ENCODE data around the gene BATF.

The BATF gene

DNA sequence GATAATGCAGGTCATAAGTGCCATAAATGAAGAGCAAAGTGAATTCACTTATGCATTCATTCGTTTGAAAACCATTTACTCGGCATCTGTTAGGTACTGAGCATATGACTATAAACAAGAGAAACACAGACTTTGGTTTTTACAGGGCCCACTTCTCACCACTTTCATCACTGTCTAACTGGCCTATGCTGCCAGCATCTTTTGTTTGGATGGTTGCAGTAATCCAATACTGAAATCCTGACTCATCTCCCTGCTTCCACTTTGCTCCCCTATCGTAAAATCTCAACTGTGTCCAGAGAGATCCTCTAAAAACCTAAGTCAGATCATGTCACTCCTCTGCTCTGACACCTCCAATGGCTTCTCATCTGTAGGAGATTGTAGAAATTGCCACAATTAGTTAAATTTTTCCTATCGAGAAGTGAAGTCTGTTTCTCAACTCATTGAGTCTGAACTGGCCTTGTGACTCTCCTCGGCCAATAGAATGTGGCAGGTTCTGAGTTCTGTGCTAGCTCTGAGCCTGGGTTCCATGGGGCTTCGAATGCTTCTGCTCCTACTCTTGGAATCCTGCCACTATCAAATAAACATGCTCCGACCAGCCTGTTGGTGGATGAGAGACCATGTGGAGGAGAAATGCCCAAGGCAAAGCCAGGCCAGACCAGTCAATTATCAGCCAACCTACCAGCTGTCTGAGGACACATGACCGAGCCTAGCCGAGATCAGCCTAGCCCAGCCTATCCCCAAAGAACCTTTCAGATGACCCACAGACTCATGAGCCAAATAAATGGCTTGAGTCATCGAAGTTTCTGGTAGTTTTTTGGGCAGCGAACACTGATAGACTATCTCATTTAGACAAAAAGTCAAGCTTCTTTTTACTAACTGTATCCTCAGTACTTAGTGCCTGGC lies 2.2 kb upstream of the BATF start:
- Histone ChIP-seq H3F3A (ENCODE audit: low read depth) (peaks cover 5% of the 10 kb centered on the region; the same call in 1 of the 2 replicates), H3K4me1 (ENCODE audit: insufficient read depth, low read length, poor library complexity, severe bottlenecking) (peaks cover 57% of the 10 kb centered on the region), H3K27me3 (ENCODE audit: insufficient read depth, low read length, poor library complexity, severe bottlenecking) (no peaks in the 10 kb centered on the region), H3K9ac (ENCODE audit: low read depth, low read length, poor library complexity, severe bottlenecking) (no peak overlapping the region), H3K4me3 (ENCODE audit: low read length, poor library complexity, severe bottlenecking) (no peak overlapping the region), H3K36me3 (ENCODE audit: insufficient read depth, low read length) (no peaks in the 10 kb centered on the region), H3K9me3 (ENCODE audit: insufficient read depth, low read depth, low read length) (no peaks in the 10 kb centered on the region), H3K79me2 (ENCODE audit: insufficient read depth, low read length) (peaks cover 28% of the 10 kb centered on the region), H2AFZ (ENCODE audit: low read length) (0 out of 2 replicates have a peak overlapping the region, but pooled peaks have one; percentile 21), H3K9me2 (replicated peaks; ENCODE audit: low read depth, low read length) (no peaks in the 10 kb centered on the region), H3K4me2 (ENCODE audit: low read depth, low read length, poor library complexity, severe bottlenecking) (no peak overlapping the region), H4K20me1 (ENCODE audit: insufficient read depth, low read length, poor library complexity, severe bottlenecking) (no peaks in the 10 kb centered on the region)
- no peak for TF ChIP-seq EZH2phosphoT487 (IDR thresholded peaks at IDR 0.05; ENCODE audit: borderline replicate concordance)
- TF ChIP-seq, protein P1, sequence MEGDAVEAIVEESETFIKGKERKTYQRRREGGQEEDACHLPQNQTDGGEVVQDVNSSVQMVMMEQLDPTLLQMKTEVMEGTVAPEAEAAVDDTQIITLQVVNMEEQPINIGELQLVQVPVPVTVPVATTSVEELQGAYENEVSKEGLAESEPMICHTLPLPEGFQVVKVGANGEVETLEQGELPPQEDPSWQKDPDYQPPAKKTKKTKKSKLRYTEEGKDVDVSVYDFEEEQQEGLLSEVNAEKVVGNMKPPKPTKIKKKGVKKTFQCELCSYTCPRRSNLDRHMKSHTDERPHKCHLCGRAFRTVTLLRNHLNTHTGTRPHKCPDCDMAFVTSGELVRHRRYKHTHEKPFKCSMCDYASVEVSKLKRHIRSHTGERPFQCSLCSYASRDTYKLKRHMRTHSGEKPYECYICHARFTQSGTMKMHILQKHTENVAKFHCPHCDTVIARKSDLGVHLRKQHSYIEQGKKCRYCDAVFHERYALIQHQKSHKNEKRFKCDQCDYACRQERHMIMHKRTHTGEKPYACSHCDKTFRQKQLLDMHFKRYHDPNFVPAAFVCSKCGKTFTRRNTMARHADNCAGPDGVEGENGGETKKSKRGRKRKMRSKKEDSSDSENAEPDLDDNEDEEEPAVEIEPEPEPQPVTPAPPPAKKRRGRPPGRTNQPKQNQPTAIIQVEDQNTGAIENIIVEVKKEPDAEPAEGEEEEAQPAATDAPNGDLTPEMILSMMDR (conservative IDR thresholded peaks at IDR 0.05; ENCODE audit: low read length), result no peak

DNA sequence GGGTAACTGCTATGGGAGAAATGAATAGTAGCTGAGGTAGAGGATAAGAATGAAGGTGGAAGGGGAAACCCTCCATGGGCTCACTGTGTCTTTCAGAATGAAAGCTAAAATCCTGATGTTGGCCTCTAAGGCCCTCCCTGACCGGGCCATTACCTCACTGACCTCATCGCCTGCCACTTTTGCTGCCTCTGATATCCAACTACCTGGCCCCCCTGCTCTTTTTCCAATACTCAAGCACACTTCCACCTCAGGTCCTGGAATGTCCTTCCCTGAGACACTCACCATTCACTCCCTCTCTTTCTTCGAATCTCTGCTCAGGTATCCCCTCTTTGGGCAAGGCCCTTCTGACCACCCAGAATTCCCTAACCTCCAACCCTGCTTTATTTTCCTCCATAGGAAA lies 1.4 kb upstream of the BATF start:
- Histone ChIP-seq H3K27me3 (ENCODE audit: insufficient read depth, low read length, poor library complexity, severe bottlenecking) (no peaks in the 10 kb centered on the region), H4K20me1 (ENCODE audit: insufficient read depth, low read length, poor library complexity, severe bottlenecking) (no peaks in the 10 kb centered on the region), H3K4me2 (ENCODE audit: low read depth, low read length, poor library complexity, severe bottlenecking) (no peak overlapping the region), H3K4me1 (ENCODE audit: insufficient read depth, low read length, poor library complexity, severe bottlenecking) (peaks cover 54% of the 10 kb centered on the region), H3K4me3 (ENCODE audit: low read length, poor library complexity, severe bottlenecking) (no peak overlapping the region), H3K79me2 (ENCODE audit: insufficient read depth, low read length) (peaks cover 29% of the 10 kb centered on the region), H3F3A (ENCODE audit: low read depth) (no peaks in the 10 kb centered on the region; the same call in 1 of the 2 replicates), H3K9me2 (replicated peaks; ENCODE audit: low read depth, low read length) (no peaks in the 10 kb centered on the region), H3K36me3 (ENCODE audit: insufficient read depth, low read length) (no peaks in the 10 kb centered on the region), H3K9ac (ENCODE audit: low read depth, low read length, poor library complexity, severe bottlenecking) (no peak overlapping the region), H3K9me3 (ENCODE audit: insufficient read depth, low read depth, low read length) (no peaks in the 10 kb centered on the region), H2AFZ (ENCODE audit: low read length) (no peak overlapping the region)
- TF ChIP-seq EZH2phosphoT487 (IDR thresholded peaks at IDR 0.05; ENCODE audit: borderline replicate concordance), result no peak
- TF ChIP-seq, protein P1 (conservative IDR thresholded peaks at IDR 0.05; ENCODE audit: low read length), result no peak

DNA sequence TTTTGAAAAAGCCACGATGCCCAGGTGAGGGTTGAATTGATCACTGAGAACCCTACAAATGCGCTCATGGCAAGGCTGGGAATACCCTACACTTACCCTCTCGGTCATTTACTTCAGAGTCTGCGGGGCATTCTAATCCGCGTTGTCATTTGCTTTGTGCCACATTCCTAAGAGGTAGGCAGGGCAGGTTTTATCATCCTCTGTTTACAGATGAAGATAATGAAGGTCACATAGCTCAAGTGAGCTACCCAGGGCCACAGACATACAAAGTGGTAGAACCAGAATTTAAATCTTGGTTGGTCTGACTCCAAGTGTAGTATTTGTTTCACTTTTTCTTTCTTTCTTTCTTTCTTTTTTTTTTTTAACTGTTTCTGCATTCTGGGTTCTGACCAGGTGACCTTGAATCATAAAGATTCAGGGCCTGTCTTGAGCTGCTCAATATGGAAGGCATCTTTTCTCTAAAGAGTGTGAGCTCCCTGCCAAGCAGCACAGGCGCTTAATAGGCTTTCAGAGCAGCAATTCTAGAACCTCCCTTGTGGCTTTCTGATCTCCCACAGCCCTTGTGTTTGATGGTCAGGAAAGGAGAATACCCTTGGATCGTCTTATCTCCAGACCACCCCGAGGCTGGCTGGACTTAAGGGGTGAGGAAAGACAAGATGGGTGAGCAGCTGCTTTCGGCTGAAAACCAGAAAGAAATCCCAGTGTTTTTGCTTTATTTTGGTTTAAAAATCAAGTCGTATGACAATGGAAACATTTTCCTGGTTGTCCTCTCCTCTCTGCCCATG lies 662 bp upstream of the BATF start:
- no peaks in the 10 kb centered on the region for H3K36me3 ChIP-seq (ENCODE audit: insufficient read depth, low read length)
- peak overlapping the region; percentile 80 for H3K9ac ChIP-seq (ENCODE audit: low read depth, low read length, poor library complexity, severe bottlenecking)
- H3K4me1 ChIP-seq (ENCODE audit: insufficient read depth, low read length, poor library complexity, severe bottlenecking), result peaks cover 54% of the 10 kb centered on the region
- peak overlapping the region; percentile 92 for H3K4me2 ChIP-seq (ENCODE audit: low read depth, low read length, poor library complexity, severe bottlenecking)
- H2AFZ ChIP-seq (ENCODE audit: low read length), result peak overlapping the region; percentile 79
- H3K4me3 ChIP-seq (ENCODE audit: low read length, poor library complexity, severe bottlenecking), result peak overlapping the region; percentile 78
- TF ChIP-seq, protein P1 (conservative IDR thresholded peaks at IDR 0.05; ENCODE audit: low read length), result no peak
- TF ChIP-seq EZH2phosphoT487 (IDR thresholded peaks at IDR 0.05; ENCODE audit: borderline replicate concordance), result no peak
- no peaks in the 10 kb centered on the region for H3K9me3 ChIP-seq (ENCODE audit: insufficient read depth, low read depth, low read length)
- H3K9me2 ChIP-seq (replicated peaks; ENCODE audit: low read depth, low read length), result no peaks in the 10 kb centered on the region
- peaks cover 29% of the 10 kb centered on the region for H3K79me2 ChIP-seq (ENCODE audit: insufficient read depth, low read length)
- no peaks in the 10 kb centered on the region for H3K27me3 ChIP-seq (ENCODE audit: insufficient read depth, low read length, poor library complexity, severe bottlenecking)
- H4K20me1 ChIP-seq (ENCODE audit: insufficient read depth, low read length, poor library complexity, severe bottlenecking), result no peaks in the 10 kb centered on the region
- H3F3A ChIP-seq (ENCODE audit: low read depth), result no peaks in the 10 kb centered on the region; the same call in 1 of the 2 replicates
